ENCODE data around the gene ENHO.

The ENHO gene

DNA sequence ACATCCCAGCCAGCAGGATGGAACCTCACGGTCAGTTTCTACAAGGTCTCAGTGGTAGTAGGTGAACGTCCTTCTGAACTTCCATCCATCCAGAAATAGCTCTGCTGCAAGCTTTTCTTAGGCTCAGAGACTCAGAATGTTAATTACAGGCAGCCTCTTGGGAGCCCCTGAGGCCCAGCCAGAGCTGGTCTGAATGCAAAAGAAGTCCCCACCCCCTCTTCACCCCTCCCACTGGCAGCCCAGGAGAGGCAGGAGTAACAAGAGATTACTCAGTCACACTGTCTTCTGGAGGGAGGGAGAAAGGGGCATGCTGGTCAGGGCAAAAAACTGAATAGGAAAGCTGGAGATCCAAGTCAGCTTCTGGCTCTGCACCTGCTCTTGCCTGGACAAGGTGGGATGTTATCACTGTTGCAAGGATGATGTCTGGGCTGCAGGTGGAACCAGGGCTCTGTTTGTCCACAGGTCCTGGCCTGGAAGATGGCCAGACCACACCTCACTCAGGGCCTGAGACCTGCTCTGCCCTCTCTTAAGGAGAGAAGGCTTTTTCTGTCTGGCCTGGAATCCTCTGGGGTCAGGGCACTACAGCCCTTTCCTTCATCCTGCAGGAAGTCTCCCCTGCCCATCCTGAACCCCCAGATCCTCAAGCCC, 9.1 kb downstream of the ENHO start:
- H3K27ac ChIP-seq = no peak overlapping the region
- TF ChIP-seq, protein P1, sequence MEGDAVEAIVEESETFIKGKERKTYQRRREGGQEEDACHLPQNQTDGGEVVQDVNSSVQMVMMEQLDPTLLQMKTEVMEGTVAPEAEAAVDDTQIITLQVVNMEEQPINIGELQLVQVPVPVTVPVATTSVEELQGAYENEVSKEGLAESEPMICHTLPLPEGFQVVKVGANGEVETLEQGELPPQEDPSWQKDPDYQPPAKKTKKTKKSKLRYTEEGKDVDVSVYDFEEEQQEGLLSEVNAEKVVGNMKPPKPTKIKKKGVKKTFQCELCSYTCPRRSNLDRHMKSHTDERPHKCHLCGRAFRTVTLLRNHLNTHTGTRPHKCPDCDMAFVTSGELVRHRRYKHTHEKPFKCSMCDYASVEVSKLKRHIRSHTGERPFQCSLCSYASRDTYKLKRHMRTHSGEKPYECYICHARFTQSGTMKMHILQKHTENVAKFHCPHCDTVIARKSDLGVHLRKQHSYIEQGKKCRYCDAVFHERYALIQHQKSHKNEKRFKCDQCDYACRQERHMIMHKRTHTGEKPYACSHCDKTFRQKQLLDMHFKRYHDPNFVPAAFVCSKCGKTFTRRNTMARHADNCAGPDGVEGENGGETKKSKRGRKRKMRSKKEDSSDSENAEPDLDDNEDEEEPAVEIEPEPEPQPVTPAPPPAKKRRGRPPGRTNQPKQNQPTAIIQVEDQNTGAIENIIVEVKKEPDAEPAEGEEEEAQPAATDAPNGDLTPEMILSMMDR (IDR thresholded peaks at IDR 0.05) = no peak
- H3K4me3 ChIP-seq = no peak overlapping the region
- no peak for DNase-seq (ENCODE audit: low spot score)

DNA sequence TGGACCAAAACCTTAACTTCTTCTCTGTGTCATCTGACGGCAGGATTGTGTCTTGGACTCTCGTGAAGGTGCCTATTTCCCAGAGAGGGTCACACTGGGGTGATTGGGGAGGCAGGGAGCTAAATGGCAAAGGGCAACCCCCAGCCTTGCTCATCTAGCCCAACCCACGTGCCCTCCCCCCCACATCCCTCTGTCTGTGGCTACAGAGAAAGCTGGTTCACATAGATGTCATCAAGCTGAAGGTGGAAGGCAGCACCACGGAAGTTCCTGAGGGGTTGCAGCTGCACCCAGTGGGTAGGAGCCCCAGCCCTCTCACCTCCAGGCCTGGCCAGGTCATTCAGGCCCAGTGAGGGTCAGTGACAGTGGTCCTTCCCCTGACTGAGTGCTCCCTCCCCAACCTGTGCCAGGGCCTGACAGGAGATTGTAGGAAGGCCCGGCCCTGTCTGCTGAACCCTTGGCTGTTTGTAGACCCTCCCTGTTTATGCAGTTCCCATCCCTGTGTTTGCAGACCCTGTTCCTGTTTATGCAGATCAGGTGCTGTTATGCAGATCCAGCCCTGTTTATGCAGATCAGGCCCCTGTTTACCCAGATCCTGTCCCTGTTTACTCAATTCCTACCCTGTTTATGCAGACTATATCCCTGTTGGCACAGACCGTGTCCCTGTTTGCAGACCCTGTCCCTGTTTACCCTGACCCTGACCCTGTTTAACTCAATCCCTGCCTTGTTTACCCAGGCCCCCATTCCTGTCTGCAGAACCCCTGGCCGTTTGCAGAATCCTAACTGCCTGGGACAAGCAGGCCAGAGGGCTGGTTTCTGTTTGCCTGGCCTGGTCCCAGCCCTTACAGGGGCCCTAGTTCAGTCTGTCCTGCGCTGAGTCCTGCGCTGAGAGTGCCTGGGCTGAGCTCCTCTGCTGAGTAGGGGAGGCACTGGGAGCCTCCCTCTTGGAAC, 10.4 kb downstream of the ENHO start:
- DNase-seq (ENCODE audit: low spot score) = no peak
- TF ChIP-seq, protein P1 (IDR thresholded peaks at IDR 0.05) = no peak
- Histone ChIP-seq H3K4me3 (no peak overlapping the region), H3K27ac (no peak overlapping the region)

DNA sequence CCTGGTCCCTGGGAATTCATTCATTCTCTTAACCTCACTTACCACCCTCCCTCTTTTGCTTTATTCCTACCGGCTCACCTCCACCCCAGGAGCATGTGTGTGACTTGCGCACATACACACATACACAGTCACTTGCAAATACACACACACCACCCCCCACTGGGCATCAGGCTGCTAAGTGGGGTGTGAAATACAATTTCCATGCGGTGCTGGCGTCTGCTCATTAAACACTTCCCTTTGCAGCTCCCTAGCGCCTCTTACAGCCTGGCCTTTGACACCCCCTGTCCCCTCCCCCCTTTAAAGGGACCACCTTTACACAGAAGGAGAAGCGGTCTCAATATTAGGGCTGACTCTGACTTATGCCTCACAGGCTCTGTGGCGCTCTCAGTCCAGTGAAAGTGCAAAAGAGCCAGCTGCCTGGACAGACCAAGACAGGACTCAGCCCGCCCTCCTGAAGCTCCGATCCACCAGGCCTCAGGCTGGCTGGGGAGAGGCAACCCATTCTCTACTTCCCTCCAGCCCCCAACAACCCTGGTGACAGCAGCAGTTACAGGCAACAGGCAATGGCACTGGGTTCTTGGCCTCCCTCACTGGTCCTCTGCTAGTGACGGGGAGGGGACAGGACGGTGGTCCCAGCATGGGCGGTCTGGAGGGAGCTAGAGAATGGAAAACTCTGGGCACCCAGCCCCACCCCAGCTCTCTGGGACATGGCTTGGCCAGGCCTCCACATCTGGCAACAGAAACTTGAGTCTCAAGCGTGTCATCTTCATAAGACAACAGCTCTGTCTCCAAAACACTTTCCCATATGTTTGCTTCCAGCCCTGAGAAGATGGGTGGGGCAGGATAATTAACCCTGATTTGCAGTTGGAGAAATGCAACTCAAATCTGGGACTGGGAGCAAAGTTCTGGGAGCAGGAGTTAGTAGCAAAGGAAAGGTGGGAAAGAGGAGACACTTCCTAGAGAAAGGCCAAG, 12.0 kb downstream of the ENHO start:
- no peak overlapping the region for H3K4me3 ChIP-seq
- no peak overlapping the region for H3K27ac ChIP-seq
- no peak for DNase-seq (ENCODE audit: low spot score)
- TF ChIP-seq, protein P1 (IDR thresholded peaks at IDR 0.05) = no peak

DNA sequence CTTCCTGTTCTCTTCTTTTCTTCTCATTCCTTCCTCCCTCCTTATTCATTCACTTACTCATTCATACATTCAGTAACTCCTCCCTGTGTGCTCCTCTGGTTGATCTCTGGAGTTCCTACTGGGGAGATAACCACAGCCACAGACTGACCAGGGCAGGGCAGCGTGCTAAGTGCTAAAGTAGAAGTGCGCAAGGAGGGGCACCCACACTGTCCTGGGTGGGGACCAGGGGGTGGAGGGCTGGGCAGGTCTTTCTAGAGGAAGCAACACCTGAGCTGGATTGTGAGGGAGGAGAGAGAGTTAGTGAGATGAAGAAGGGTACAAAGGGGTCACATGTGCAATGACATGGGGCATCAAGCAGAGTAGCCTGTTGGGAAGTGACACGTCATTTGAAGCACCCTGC, 13.8 kb downstream of the ENHO start:
- TF ChIP-seq, protein P1 (IDR thresholded peaks at IDR 0.05) = no peak
- DNase-seq (ENCODE audit: low spot score) = no peak

DNA sequence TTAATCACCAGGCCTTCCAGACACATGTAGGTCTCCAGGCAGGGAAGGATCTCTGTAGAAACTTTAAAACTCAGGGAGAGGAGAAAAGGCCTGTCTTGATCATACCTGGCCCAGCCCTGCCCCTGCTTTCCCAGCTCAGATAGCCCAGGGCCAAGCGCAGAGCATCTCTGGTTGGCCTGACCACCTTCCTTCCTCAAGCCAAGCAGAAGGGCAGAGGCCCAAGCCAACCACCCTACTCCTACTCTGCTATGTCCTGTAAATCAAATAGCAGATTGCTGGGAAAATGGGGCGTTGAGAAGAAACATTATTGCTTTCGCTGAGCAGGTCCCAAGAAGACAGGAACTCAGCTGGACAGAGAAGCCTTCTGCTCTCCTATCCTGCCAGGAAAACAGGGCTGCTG, 14.3 kb downstream of the ENHO start:
- TF ChIP-seq, protein P1 (IDR thresholded peaks at IDR 0.05) = no peak
- Histone ChIP-seq H3K27ac (no peak overlapping the region), H3K4me3 (no peak overlapping the region)
- no peak for DNase-seq (ENCODE audit: low spot score)

More for the DNA sequence above, 13.8 kb downstream of the ENHO start:
- no peak overlapping the region for H3K4me3 ChIP-seq
- H3K27ac ChIP-seq = no peak overlapping the region

DNA sequence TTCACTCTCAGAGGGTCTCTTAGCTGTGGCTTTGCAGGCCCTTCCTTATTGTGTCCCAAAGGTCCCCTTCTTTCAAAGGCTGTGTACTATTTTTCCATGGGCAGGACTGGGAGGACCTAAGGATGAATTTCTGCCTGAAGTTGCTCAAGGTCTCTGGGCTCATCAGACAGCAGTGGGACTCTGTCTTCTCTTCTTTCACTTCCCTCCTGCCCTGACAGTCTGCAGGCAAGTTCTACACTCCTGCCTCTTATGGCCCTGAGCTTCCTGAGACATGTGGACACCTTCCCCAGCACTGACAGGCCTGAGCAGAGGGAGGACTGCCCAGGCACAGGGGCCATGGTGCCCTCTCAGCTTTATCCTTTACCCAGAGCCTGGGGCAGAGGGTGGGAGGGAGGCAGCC, 14.8 kb downstream of the ENHO start:
- H3K4me3 ChIP-seq = no peak overlapping the region
- TF ChIP-seq, protein P1 (IDR thresholded peaks at IDR 0.05) = no peak
- DNase-seq (ENCODE audit: low spot score) = no peak
- H3K27ac ChIP-seq = no peak overlapping the region

Data from coronary artery (tissue), 2 donors.